ENCODE data around the gene TBC1D22A.

TBC1D22A gene

GRCh38 chr22:46860562-46860961 is 98.1 kb downstream of the TBC1D22A start:
- DNase-seq (ENCODE audit: low read depth in 2 of 2), result no peak

GRCh38 chr22:46861468-46862367 is 99.3 kb downstream of the TBC1D22A start:
- no peak for DNase-seq (ENCODE audit: low read depth in 2 of 2)

GRCh38 chr22:46862418-46863324 is 100.2 kb downstream of the TBC1D22A start:
- no peak for DNase-seq (ENCODE audit: low read depth in 2 of 2)

- no peak for DNase-seq (ENCODE audit: low read depth in 2 of 2)
Observed at GRCh38 chr22:46863794-46864193, 101.3 kb downstream of the TBC1D22A start.

- no peak for DNase-seq (ENCODE audit: low read depth in 2 of 2)
Observed at GRCh38 chr22:46864314-46865051, 102.0 kb downstream of the TBC1D22A start.

- no peak for DNase-seq (ENCODE audit: low read depth in 2 of 2)
Observed at GRCh38 chr22:46865052-46865434, 102.6 kb downstream of the TBC1D22A start.

- no peak for DNase-seq (ENCODE audit: low read depth in 2 of 2)
Observed at GRCh38 chr22:46865642-46866041, 103.2 kb downstream of the TBC1D22A start.

- DNase-seq (ENCODE audit: low read depth in 2 of 2), result no peak
Observed at GRCh38 chr22:46866591-46866990, 104.1 kb downstream of the TBC1D22A start.

- no peak for DNase-seq (ENCODE audit: low read depth in 2 of 2)
Observed at GRCh38 chr22:46867106-46867505, 104.7 kb downstream of the TBC1D22A start.

- DNase-seq (ENCODE audit: low read depth in 2 of 2), result no peak
Observed at GRCh38 chr22:46869329-46869728, 106.9 kb downstream of the TBC1D22A start.

GRCh38 chr22:46869831-46870441 is 107.5 kb downstream of the TBC1D22A start:
- DNase-seq (ENCODE audit: low read depth in 2 of 2), result no peak

- no peak for DNase-seq (ENCODE audit: low read depth in 2 of 2)
Observed at GRCh38 chr22:46871826-46872225, 109.4 kb downstream of the TBC1D22A start.

GRCh38 chr22:46875089-46875488 is 112.6 kb downstream of the TBC1D22A start:
- no peak for DNase-seq (ENCODE audit: low read depth in 2 of 2)

GRCh38 chr22:46876357-46876934 is 114.0 kb downstream of the TBC1D22A start:
- DNase-seq (ENCODE audit: low read depth in 2 of 2), result no peak

- DNase-seq (ENCODE audit: low read depth in 2 of 2), result no peak
Observed at GRCh38 chr22:46878191-46878948, 115.9 kb downstream of the TBC1D22A start.

GRCh38 chr22:46879083-46879482 is 116.6 kb downstream of the TBC1D22A start:
- DNase-seq (ENCODE audit: low read depth in 2 of 2), result no peak

GRCh38 chr22:46881373-46882118 is 119.1 kb downstream of the TBC1D22A start:
- no peak for DNase-seq (ENCODE audit: low read depth in 2 of 2)

- DNase-seq (ENCODE audit: low read depth in 2 of 2), result no peak
Observed at GRCh38 chr22:46883092-46883910, 120.9 kb downstream of the TBC1D22A start.

- no peak for DNase-seq (ENCODE audit: low read depth in 2 of 2)
Observed at GRCh38 chr22:46884365-46884764, 121.9 kb downstream of the TBC1D22A start.

Measured in stimulated activated CD8-positive, alpha-beta memory T cell treated with anti-CD3 and anti-CD28 coated beads, Interleukin-15, amount 100 ng/mL, for 4 hours (primary cell).